GM23338 (cell line): Measurements from ENCODE around the gene SCN9A.

ENCODE experiments used
- CTCF ChIP-seq, 2 experiments: fragments of 200-600 bp in 1 of 2; sonication (generic) in 1 of 2; conservative IDR thresholded peaks; 2 replicates each; pipeline versions ENCODE4 v1.5.1 to v1.6.1; 2016 to 2017; ENCODE audit warnings: antibody characterized with exemption in 2 of 2, low read depth in 2 of 2, mild to moderate bottlenecking in 2 of 2, moderate library complexity in 1 of 2
- EZH2 ChIP-seq: fragments of 200-600 bp; sonication (generic); IDR thresholded peaks from one replicate; pipeline ENCODE4 v1.8.0; 2017; ENCODE audit warnings: antibody characterized with exemption, mild to moderate bottlenecking, low read depth; ENCODE audit not compliant: unreplicated experiment
- POLR2AphosphoS5 ChIP-seq: IDR thresholded peaks from 2 replicates; pipeline ENCODE4 v1.6.1; 2016; ENCODE audit warnings: antibody characterized with exemption, low read depth
- REST ChIP-seq: IDR thresholded peaks from one replicate; pipeline ENCODE4 v1.6.1; 2018; ENCODE audit warnings: antibody characterized with exemption; ENCODE audit not compliant: unreplicated experiment

- no peak for TF ChIP-seq EZH2
- TF ChIP-seq CTCF (conservative IDR thresholded peaks at IDR 0.05; ENCODE audit: low read depth in 2 of 2), result no peak
- TF ChIP-seq REST, result no peak
- no peak for TF ChIP-seq POLR2AphosphoS5
Observed at GRCh38 chr2:166240387-166241313, 135.1 kb downstream of the SCN9A start.
